Thoracic aorta (tissue), 2 donors: ENCODE results near the gene ARSI. TPM values are rescaled to one million over a fixed set of nuclear protein-coding genes. Genes with fewer than 3 reads are reported as not detected.

Source experiments
- ATAC-seq: fragments of 150-250 bp; one replicate; pipeline ENCODE4 v1.8.0; 2017; ENCODE audit warnings: low read depth; ENCODE audit not compliant: insufficient number of reproducible peaks, low FRiP score
- DNase-seq: peaks from one replicate; pipeline ENCODE4 v3.0.0-alpha.2; 2020; ENCODE audit warnings: low spot score
- H3K27ac ChIP-seq, 2 donors: fragments of 200-600 bp; sonication (generic); 1 replicate in 1 of 2; 2 replicates in 1 of 2; pipeline ENCODE4 v1.5.1; 2016; ENCODE audit warnings: mild to moderate bottlenecking in 2 of 2, moderate library complexity in 2 of 2
- H3K27me3 ChIP-seq: fragments of 200-600 bp; sonication (generic); replicated peaks from 2 replicates; pipeline ENCODE4 v1.6.0; 2016; ENCODE audit warnings: mild to moderate bottlenecking; ENCODE audit not compliant: insufficient read depth
- H3K36me3 ChIP-seq: fragments of 200-600 bp; sonication (generic); one replicate; pipeline ENCODE4 v1.5.1; 2016
- H3K4me1 ChIP-seq, 2 donors: fragments of 200-600 bp; sonication (generic); 1 replicate in 1 of 2; 2 replicates in 1 of 2; pipeline versions ENCODE4 v1.5.1 to v1.6.0; 2016; ENCODE audit warnings: low read depth in 2 of 2, mild to moderate bottlenecking in 1 of 2; ENCODE audit not compliant: control insufficient read depth in 1 of 2
- H3K4me3 ChIP-seq: fragments of 200-600 bp; sonication (generic); 2 replicates; pipeline ENCODE4 v1.5.1; 2016; ENCODE audit warnings: mild to moderate bottlenecking
- H3K9me3 ChIP-seq: fragments of 200-600 bp; sonication (generic); 2 replicates; pipeline ENCODE4 v1.5.1; 2016
- total RNA-seq, 2 donors: library from RNA; depleted of rRNA; stranded (reverse); fragments of >200 nt; gene quantifications; one replicate each; pipeline versions ENCODE4 v1.1.0 to v1.2.3, GENCODE V29; 2016
- TF ChIP-seq, protein P1 (sequence below): fragments of 200-600 bp; sonication (generic); IDR thresholded peaks from one replicate; pipeline ENCODE4 v1.5.1; 2019; ENCODE audit warnings: antibody characterized with exemption

The ARSI gene
- total RNA-seq, 2 donors from 2014 or later = 0.41 to 4.3 TPM

DNA sequence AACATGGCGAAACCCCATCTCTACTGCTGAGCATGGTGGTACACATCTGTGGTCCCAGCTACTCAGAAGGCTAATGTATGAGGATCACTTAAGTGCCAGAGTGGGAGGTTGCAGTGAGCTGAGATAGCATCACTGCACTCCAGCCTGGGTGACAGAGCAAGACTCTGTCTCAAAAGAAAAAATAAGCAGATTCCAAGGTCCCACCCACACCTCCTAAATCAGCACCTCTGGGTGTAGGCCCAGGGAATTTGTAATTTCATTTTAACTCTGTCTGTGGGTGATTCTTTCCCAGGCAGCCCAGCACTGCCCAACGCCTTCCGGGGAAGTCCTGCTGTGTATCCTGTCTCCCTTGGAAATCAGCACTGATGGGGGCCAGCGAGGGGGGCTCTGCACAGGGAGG, 25.7 kb downstream of the ARSI start:
- ATAC-seq (no peak), DNase-seq (no peak)
- TF ChIP-seq, protein P1, sequence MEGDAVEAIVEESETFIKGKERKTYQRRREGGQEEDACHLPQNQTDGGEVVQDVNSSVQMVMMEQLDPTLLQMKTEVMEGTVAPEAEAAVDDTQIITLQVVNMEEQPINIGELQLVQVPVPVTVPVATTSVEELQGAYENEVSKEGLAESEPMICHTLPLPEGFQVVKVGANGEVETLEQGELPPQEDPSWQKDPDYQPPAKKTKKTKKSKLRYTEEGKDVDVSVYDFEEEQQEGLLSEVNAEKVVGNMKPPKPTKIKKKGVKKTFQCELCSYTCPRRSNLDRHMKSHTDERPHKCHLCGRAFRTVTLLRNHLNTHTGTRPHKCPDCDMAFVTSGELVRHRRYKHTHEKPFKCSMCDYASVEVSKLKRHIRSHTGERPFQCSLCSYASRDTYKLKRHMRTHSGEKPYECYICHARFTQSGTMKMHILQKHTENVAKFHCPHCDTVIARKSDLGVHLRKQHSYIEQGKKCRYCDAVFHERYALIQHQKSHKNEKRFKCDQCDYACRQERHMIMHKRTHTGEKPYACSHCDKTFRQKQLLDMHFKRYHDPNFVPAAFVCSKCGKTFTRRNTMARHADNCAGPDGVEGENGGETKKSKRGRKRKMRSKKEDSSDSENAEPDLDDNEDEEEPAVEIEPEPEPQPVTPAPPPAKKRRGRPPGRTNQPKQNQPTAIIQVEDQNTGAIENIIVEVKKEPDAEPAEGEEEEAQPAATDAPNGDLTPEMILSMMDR = no peak
- H3K4me1 ChIP-seq = no peaks in the 10 kb centered on the region
- H3K4me3 ChIP-seq = no peak overlapping the region
- H3K27ac ChIP-seq = no peak overlapping the region
- H3K27me3 ChIP-seq = no peaks in the 10 kb centered on the region
- no peaks in the 10 kb centered on the region for H3K9me3 ChIP-seq
- H3K36me3 ChIP-seq = no peaks in the 10 kb centered on the region

DNA sequence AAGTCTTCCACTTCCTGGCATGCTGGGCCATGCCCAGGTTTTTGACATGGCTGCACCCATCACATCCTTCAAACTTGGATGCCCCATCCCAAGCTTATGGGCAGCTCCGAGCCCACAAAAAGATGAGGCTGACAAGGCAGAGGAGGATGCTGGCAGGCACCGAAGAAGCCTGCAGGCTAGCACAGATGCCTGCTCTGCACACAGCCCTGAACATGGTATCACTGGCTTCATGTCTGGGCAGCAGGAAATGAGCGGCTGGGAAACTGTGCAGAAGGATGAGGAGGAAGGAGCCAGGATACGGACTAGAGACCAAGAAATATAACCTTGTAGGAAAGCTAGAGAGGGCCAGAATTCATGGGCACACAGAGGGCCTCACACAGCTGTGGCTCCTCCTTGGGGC, 27.9 kb downstream of the ARSI start:
- no peaks in the 10 kb centered on the region for H3K36me3 ChIP-seq
- no peak for DNase-seq
- H3K4me3 ChIP-seq = no peak overlapping the region
- H3K27me3 ChIP-seq = no peaks in the 10 kb centered on the region
- no peaks in the 10 kb centered on the region for H3K9me3 ChIP-seq
- H3K4me1 ChIP-seq = no peaks in the 10 kb centered on the region
- TF ChIP-seq, protein P1 = no peak
- ATAC-seq = no peak
- H3K27ac ChIP-seq = no peak overlapping the region

DNA sequence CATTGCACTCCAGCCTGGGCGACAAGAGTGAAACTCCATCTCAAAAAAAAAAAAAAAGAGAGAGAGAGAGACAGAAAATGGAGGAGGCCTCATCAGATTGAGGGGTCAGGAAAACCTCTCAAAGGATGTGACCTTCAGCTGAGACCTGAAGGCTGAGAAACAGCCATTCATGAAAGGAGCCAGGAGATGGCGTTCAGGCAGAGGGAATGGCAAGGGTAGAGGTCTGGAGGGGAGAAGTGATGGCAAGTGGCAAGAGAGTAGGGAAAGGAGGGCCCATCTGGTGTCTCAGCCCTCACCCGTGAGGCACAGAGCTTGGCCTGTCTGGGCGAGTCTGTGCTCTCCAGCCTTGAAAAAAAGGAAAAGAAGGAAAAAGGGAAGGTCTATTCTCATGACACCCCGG, 30.2 kb downstream of the ARSI start:
- TF ChIP-seq, protein P1 = no peak
- no peak for ATAC-seq

DNA sequence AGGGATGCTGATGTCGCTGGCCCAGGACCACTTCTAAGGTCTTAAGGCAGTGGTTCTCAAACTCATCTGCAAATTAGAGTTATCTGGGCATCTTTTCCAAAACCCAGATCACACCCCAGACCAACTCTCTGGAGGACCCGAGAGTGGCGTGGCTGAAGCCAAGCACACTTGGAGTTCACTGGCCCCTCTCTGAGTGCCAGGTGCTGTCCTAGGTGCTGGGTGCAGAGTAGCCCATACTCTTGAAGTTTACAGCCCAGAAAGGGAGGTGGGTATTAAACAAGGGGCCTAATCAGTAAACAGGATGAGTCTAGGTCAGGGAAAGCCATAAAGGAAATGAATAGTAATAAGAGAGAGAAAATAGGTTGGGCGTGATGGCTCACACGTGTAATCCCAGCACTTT, 30.8 kb downstream of the ARSI start:
- DNase-seq (no peak), ATAC-seq (no peak)
- no peaks in the 10 kb centered on the region for H3K36me3 ChIP-seq
- H3K9me3 ChIP-seq = no peaks in the 10 kb centered on the region
- no peaks in the 10 kb centered on the region for H3K27me3 ChIP-seq
- TF ChIP-seq, protein P1 = no peak
- no peak overlapping the region for H3K4me3 ChIP-seq
- no peak overlapping the region for H3K27ac ChIP-seq
- H3K4me1 ChIP-seq = no peaks in the 10 kb centered on the region

More for the DNA sequence above, 30.2 kb downstream of the ARSI start:
- no peaks in the 10 kb centered on the region for H3K9me3 ChIP-seq
- no peaks in the 10 kb centered on the region for H3K4me1 ChIP-seq
- H3K27me3 ChIP-seq = no peaks in the 10 kb centered on the region
- H3K27ac ChIP-seq = no peak overlapping the region
- DNase-seq = no peak
- no peaks in the 10 kb centered on the region for H3K36me3 ChIP-seq
- H3K4me3 ChIP-seq = no peak overlapping the region

DNA sequence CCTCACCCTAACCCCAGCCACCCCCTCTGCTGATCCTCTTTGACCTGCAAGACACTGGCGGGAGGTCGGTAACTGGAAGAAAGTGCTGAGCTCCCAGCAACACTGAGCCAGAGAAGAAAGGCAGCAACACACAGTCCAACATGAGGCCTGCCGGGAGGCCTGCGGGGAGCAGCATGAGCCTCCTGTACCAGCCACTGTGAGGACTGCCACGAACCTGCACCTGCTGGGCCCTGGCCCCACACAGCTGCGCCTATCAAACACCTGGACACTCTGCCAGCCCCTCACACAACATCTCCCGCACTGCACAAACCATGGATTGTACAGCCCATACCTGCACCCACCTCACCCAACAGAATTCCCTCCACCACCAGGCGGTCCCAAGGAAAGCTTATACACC, 31.4 kb downstream of the ARSI start:
- H3K9me3 ChIP-seq = no peaks in the 10 kb centered on the region
- no peaks in the 10 kb centered on the region for H3K27me3 ChIP-seq
- ATAC-seq = no peak
- H3K27ac ChIP-seq = no peak overlapping the region
- TF ChIP-seq, protein P1 = no peak
- DNase-seq = no peak
- no peaks in the 10 kb centered on the region for H3K36me3 ChIP-seq
- no peak overlapping the region for H3K4me3 ChIP-seq
- no peaks in the 10 kb centered on the region for H3K4me1 ChIP-seq
